Ascending aorta (tissue), 2 donors: ENCODE data around the gene CCL15. TPM values are rescaled to one million over a fixed set of nuclear protein-coding genes. Genes with fewer than 3 reads are reported as not detected.

Source experiments
- DNase-seq, 2 donors: peaks; one replicate each; pipeline ENCODE4 v3.0.0-alpha.2; 2019; ENCODE audit warnings: low spot score in 2 of 2
- H3K27ac ChIP-seq, 2 donors: fragments of 200-600 bp; sonication (generic); one replicate each; pipeline ENCODE4 v1.5.1; 2016 to 2017; ENCODE audit warnings: mild to moderate bottlenecking in 1 of 2
- H3K27me3 ChIP-seq: fragments of 200-600 bp; sonication (generic); one replicate; pipeline ENCODE4 v1.5.1; 2017
- H3K36me3 ChIP-seq, 2 donors: fragments of 200-600 bp; sonication (generic); one replicate each; pipeline ENCODE4 v1.5.1; 2016
- H3K4me1 ChIP-seq, 2 donors: fragments of 200-600 bp; sonication (generic); one replicate each; pipeline ENCODE4 v1.5.1; 2016 to 2017; ENCODE audit warnings: mild to moderate bottlenecking in 1 of 2
- H3K4me3 ChIP-seq, 2 donors: fragments of 200-600 bp; sonication (generic); one replicate each; pipeline ENCODE4 v1.5.1; 2016 to 2017; ENCODE audit warnings: mild to moderate bottlenecking in 1 of 2
- H3K9me3 ChIP-seq, 2 donors: fragments of 200-600 bp; sonication (generic); one replicate each; pipeline ENCODE4 v1.5.1; 2016
- CTCF ChIP-seq, 3 experiments: fragments of 200-600 bp in 2 of 3; fragments of 450-650 bp in 1 of 3; sonication (generic) in 2 of 3; IDR thresholded peaks; one replicate each; pipeline ENCODE4 v1.5.1; 2016 to 2019; ENCODE audit warnings: antibody characterized with exemption in 3 of 3, mild to moderate bottlenecking in 1 of 3, moderate library complexity in 1 of 3
- intact Hi-C: fragments of 100-400 bp; cut with DNase I; formaldehyde crosslinking; loops from one replicate; pipeline ENCODE4 v1.15.1; 2023
- total RNA-seq: library from RNA; depleted of rRNA; stranded (reverse); fragments of >200 nt; gene quantifications from one replicate; pipeline ENCODE4 v1.1.0, GENCODE V29; 2016

Gene CCL15
- total RNA-seq, result not detected

- H3K27ac ChIP-seq, result no peak within 1 kb of the TSS
- no peaks in the 10 kb centered on the region for H3K4me1 ChIP-seq
- no peaks in the 10 kb centered on the region for H3K27me3 ChIP-seq
- DNase-seq, result peak in 1 of 2 donors; percentile 16
- H3K36me3 ChIP-seq, result no peaks in the 10 kb centered on the region
- H3K9me3 ChIP-seq, result no peaks in the 10 kb centered on the region
- intact Hi-C loops, result no loop called here
- no peak within 1 kb of the TSS for H3K4me3 ChIP-seq
- no peak for TF ChIP-seq CTCF (IDR thresholded peaks at IDR 0.05)
Measured at GRCh38 chr17:36001110-36001771, at the start of gene CCL15. Gene CCL15, minus strand, starts transcription at chr17:36001553. Its CDS starts 61 bp downstream, at chr17:36001492.

GRCh38 chr17:36049643-36050042, 48.3 kb upstream of the CCL15 start:
- no peak overlapping the region for H3K27ac ChIP-seq
- intact Hi-C loops, result no loop called here
- TF ChIP-seq CTCF (IDR thresholded peaks at IDR 0.05), result no peak
- peaks cover 5 to 21% of the 10 kb centered on the region in 2 donors for H3K9me3 ChIP-seq
- H3K27me3 ChIP-seq, result no peaks in the 10 kb centered on the region
- no peak overlapping the region for H3K4me3 ChIP-seq
- no peaks in the 10 kb centered on the region for H3K36me3 ChIP-seq
- H3K4me1 ChIP-seq, result no peaks in the 10 kb centered on the region
- DNase-seq, result no peak

- no peaks in the 10 kb centered on the region for H3K27me3 ChIP-seq
- peaks cover 5 to 21% of the 10 kb centered on the region in 2 donors for H3K9me3 ChIP-seq
- no peaks in the 10 kb centered on the region for H3K36me3 ChIP-seq
- H3K4me3 ChIP-seq, result no peak overlapping the region
- intact Hi-C loops, result no loop called here
- DNase-seq, result no peak
- H3K27ac ChIP-seq, result no peak overlapping the region
- TF ChIP-seq CTCF (IDR thresholded peaks at IDR 0.05), result no peak
- no peaks in the 10 kb centered on the region for H3K4me1 ChIP-seq
Measured at GRCh38 chr17:36048066-36048465, 46.7 kb upstream of the CCL15 start.

GRCh38 chr17:36036235-36036634, 34.9 kb upstream of the CCL15 start:
- TF ChIP-seq CTCF (IDR thresholded peaks at IDR 0.05), result no peak
- Histone ChIP-seq H3K9me3 (no peaks in the 10 kb centered on the region), H3K4me3 (no peak overlapping the region), H3K27ac (no peak overlapping the region), H3K36me3 (no peaks in the 10 kb centered on the region), H3K4me1 (no peaks in the 10 kb centered on the region), H3K27me3 (no peaks in the 10 kb centered on the region)
- DNase-seq, result no peak
- intact Hi-C loops, result no loop called here

GRCh38 chr17:36034127-36034526, 32.8 kb upstream of the CCL15 start:
- Histone ChIP-seq H3K27me3 (no peaks in the 10 kb centered on the region), H3K36me3 (no peaks in the 10 kb centered on the region)

More at GRCh38 chr17:36034127-36034526, 32.8 kb upstream of the CCL15 start:
- intact Hi-C loops, result no loop called here
- Histone ChIP-seq H3K27ac (no peak overlapping the region), H3K4me3 (no peak overlapping the region), H3K9me3 (no peaks in the 10 kb centered on the region), H3K4me1 (no peaks in the 10 kb centered on the region)
- DNase-seq, result no peak
- TF ChIP-seq CTCF (IDR thresholded peaks at IDR 0.05), result no peak
